OCI-LY1 (cell line): ENCODE results near the gene MED26.

Experiments
- H2AFZ ChIP-seq: fragments of 200-600 bp; sonication (generic), shearing (Covaris generic); 2 replicates; pipeline ENCODE4 v1.6.0; 2014; ENCODE audit warnings: antibody characterized with exemption, mild to moderate bottlenecking, low read length
- H3F3A ChIP-seq: fragments of 200-600 bp; sonication (generic), shearing (Covaris generic); 2 replicates; pipeline ENCODE4 v1.6.0; 2014; ENCODE audit warnings: mild to moderate bottlenecking, antibody characterized with exemption, low read length, moderate library complexity; ENCODE audit not compliant: insufficient read depth
- H3K27ac ChIP-seq: fragments of 200-600 bp; sonication (generic); 2 replicates; pipeline ENCODE4 v1.5.1; 2014; ENCODE audit warnings: low read length, mixed run types, mild to moderate bottlenecking, low read depth; ENCODE audit not compliant: poor library complexity, severe bottlenecking
- H3K27me3 ChIP-seq: fragments of 200-600 bp; sonication (generic); 2 replicates; pipeline ENCODE4 v1.6.0; 2014; ENCODE audit warnings: antibody characterized with exemption, mild to moderate bottlenecking, low read length, moderate library complexity; ENCODE audit not compliant: insufficient read depth
- H3K36me3 ChIP-seq: fragments of 200-600 bp; sonication (generic); 2 replicates; pipeline ENCODE4 v1.6.1; 2014; ENCODE audit warnings: mild to moderate bottlenecking, antibody characterized with exemption, low read length, moderate library complexity, mixed read lengths; ENCODE audit not compliant: insufficient read depth
- H3K4me1 ChIP-seq: fragments of 200-600 bp; sonication (generic); 2 replicates; pipeline ENCODE4 v1.5.1; 2014; ENCODE audit warnings: mild to moderate bottlenecking, low read length, moderate library complexity; ENCODE audit not compliant: insufficient read depth, severe bottlenecking
- H3K4me2 ChIP-seq: fragments of 200-600 bp; sonication (generic), shearing (Covaris generic); 2 replicates; pipeline ENCODE4 v1.6.1; 2014; ENCODE audit warnings: low read length
- H3K4me3 ChIP-seq: fragments of 200-600 bp; sonication (generic); 2 replicates; pipeline ENCODE4 v1.5.1; 2014; ENCODE audit warnings: low read length, low read depth, mild to moderate bottlenecking, mixed read lengths; ENCODE audit not compliant: poor library complexity, severe bottlenecking
- H3K79me2 ChIP-seq: fragments of 200-600 bp; shearing (Covaris generic); 2 replicates; pipeline ENCODE4 v1.6.1; 2016; ENCODE audit warnings: mixed run types, low read length, mixed read lengths; ENCODE audit not compliant: insufficient read depth
- H3K9ac ChIP-seq: fragments of 200-600 bp; sonication (generic), shearing (Covaris generic); 2 replicates; pipeline ENCODE4 v1.6.1; 2014; ENCODE audit warnings: mild to moderate bottlenecking, low read length, mixed read lengths
- H3K9me2 ChIP-seq: fragments of 200-600 bp; sonication (generic), shearing (Covaris generic); 2 replicates; pipeline ENCODE4 v1.6.1; 2014; ENCODE audit warnings: low read depth, mild to moderate bottlenecking, low read length, mixed read lengths
- H3K9me3 ChIP-seq: fragments of 200-600 bp; shearing (Covaris generic); 2 replicates; pipeline ENCODE4 v1.6.1; 2014; ENCODE audit warnings: low read length, mixed read lengths
- H4K20me1 ChIP-seq: fragments of 200-600 bp; sonication (generic), shearing (Covaris generic); 2 replicates; pipeline ENCODE4 v1.6.0; 2016; ENCODE audit warnings: mild to moderate bottlenecking, low read length; ENCODE audit not compliant: insufficient read depth
- EZH2 ChIP-seq: fragments of 200-600 bp; sonication (generic), shearing (Covaris generic); IDR thresholded peaks from 2 replicates; pipeline ENCODE4 v1.8.0; 2017; ENCODE audit warnings: borderline replicate concordance, mixed run types, mild to moderate bottlenecking, antibody characterized with exemption, low read length, moderate library complexity, mixed read lengths
- TF ChIP-seq, protein P1 (sequence below): fragments of 200-600 bp; sonication (generic), shearing (Covaris generic); IDR thresholded peaks from 2 replicates; pipeline ENCODE4 v1.5.1; 2017; ENCODE audit warnings: mild to moderate bottlenecking, antibody characterized with exemption, low read length, moderate library complexity, mixed read lengths

Gene MED26

DNA sequence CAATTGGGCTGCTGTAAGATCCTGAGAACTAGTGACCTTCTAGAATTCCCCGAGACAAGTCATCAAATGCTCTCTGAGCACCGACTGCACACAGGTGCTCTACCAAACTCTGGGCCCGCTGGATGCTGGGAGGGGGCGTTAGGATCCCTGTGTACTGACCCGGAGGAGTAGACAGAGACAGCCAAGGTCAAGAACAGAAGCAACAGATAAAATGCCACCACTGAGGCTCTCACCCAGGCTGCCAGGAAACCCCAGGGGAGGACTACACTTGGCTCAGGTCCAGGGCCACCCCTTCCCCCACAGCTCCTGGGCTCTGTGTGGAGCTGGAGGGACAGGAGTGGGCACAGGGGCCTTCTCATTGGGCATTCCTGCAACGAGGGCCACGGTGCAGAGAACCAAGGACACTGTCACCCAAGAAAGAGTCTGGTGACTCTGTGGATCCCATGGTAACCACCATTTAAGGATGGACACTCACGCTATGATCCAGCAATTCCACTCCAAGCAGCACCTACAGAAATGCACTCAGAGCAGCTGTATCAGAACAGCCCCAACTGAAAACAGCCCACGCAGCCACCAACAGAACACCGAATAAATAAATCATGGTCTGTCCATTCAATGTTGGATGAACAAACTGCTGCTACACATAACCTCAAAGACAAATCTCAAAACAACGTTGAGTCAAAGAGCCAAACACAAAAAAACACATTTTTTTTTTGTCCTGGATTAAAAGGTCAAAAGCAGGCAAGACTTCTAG lies 39.0 kb downstream of the MED26 start:
- peak overlapping the region; percentile 100 for H3K27ac ChIP-seq

DNA sequence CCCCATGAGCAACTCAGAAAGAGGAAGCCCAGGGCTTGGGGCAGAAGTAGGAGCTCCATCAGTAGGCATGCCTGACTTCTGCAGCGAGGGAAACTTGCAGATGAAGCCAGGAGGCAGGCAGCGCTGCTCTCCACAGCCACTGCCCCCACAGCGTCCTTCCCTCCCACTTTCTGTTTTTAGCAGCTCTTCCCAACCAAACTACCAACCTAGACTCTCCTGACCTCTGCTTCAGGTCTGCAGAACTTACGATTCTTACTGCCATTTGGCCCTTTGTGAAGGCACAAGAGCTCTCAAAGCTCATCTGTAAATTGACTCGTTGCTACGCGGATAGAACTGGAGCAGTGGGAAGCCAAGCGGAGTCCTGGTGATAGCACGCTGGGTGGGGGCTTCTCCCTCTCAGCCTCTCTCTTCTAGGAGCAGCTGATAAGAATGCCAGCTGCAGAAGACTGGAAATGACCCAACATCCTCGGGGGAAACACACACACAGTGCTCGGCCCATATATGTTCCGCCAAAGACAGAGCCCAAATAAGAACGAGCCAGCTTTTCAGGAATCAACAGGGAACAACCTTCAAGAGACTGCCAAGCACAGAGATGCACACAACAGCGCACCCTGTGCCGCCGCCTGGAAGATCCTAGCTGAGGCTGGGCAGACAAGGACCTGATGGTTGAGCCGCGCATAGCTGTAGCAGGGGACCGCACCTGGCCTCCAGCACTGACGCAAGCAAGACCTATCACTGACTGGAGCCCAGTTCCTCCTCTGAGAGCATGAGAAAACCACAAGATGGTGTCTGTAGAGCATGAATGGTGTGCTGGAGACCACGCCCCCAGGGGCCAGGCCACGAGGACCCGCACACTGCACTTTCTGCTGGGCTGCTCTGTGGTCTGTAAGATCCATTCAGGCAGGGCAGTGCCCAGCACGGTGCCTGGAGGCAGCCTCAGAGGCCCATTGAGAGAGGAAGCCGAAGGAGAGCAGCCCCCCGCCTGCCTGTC lies 39.9 kb downstream of the MED26 start:
- no peaks in the 10 kb centered on the region for H3K9me2 ChIP-seq
- peaks cover 28% of the 10 kb centered on the region for H3K79me2 ChIP-seq
- peak overlapping the region; percentile 100 for H3K27ac ChIP-seq
- H3K4me3 ChIP-seq, result peak overlapping the region; percentile 72
- no peak overlapping the region for H2AFZ ChIP-seq
- no peaks in the 10 kb centered on the region; the same call in 1 of the 2 replicates for H3F3A ChIP-seq
- H4K20me1 ChIP-seq, result no peaks in the 10 kb centered on the region
- no peaks in the 10 kb centered on the region for H3K36me3 ChIP-seq
- no peaks in the 10 kb centered on the region for H3K9me3 ChIP-seq
- no peaks in the 10 kb centered on the region for H3K27me3 ChIP-seq
- TF ChIP-seq EZH2, result no peak
- TF ChIP-seq, protein P1, sequence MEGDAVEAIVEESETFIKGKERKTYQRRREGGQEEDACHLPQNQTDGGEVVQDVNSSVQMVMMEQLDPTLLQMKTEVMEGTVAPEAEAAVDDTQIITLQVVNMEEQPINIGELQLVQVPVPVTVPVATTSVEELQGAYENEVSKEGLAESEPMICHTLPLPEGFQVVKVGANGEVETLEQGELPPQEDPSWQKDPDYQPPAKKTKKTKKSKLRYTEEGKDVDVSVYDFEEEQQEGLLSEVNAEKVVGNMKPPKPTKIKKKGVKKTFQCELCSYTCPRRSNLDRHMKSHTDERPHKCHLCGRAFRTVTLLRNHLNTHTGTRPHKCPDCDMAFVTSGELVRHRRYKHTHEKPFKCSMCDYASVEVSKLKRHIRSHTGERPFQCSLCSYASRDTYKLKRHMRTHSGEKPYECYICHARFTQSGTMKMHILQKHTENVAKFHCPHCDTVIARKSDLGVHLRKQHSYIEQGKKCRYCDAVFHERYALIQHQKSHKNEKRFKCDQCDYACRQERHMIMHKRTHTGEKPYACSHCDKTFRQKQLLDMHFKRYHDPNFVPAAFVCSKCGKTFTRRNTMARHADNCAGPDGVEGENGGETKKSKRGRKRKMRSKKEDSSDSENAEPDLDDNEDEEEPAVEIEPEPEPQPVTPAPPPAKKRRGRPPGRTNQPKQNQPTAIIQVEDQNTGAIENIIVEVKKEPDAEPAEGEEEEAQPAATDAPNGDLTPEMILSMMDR, result peak; percentile 28; the same call in 1 of the 2 replicates
- peak overlapping the region; percentile 72 for H3K4me2 ChIP-seq
- peaks cover 99% of the 10 kb centered on the region for H3K4me1 ChIP-seq
- peak overlapping the region; percentile 92 for H3K9ac ChIP-seq

More for the DNA sequence above, 39.0 kb downstream of the MED26 start:
- Histone ChIP-seq H3K9me2 (no peaks in the 10 kb centered on the region), H3K4me1 (peaks cover 99% of the 10 kb centered on the region), H3F3A (no peaks in the 10 kb centered on the region; the same call in 1 of the 2 replicates), H3K9me3 (no peaks in the 10 kb centered on the region), H3K27me3 (no peaks in the 10 kb centered on the region), H3K4me2 (peak overlapping the region; percentile 72), H3K36me3 (no peaks in the 10 kb centered on the region), H3K9ac (peak overlapping the region; percentile 92), H2AFZ (no peak overlapping the region), H3K79me2 (peaks cover 27% of the 10 kb centered on the region), H4K20me1 (no peaks in the 10 kb centered on the region), H3K4me3 (peak overlapping the region; percentile 72)
- TF ChIP-seq, protein P1, result no peak
- no peak for TF ChIP-seq EZH2

DNA sequence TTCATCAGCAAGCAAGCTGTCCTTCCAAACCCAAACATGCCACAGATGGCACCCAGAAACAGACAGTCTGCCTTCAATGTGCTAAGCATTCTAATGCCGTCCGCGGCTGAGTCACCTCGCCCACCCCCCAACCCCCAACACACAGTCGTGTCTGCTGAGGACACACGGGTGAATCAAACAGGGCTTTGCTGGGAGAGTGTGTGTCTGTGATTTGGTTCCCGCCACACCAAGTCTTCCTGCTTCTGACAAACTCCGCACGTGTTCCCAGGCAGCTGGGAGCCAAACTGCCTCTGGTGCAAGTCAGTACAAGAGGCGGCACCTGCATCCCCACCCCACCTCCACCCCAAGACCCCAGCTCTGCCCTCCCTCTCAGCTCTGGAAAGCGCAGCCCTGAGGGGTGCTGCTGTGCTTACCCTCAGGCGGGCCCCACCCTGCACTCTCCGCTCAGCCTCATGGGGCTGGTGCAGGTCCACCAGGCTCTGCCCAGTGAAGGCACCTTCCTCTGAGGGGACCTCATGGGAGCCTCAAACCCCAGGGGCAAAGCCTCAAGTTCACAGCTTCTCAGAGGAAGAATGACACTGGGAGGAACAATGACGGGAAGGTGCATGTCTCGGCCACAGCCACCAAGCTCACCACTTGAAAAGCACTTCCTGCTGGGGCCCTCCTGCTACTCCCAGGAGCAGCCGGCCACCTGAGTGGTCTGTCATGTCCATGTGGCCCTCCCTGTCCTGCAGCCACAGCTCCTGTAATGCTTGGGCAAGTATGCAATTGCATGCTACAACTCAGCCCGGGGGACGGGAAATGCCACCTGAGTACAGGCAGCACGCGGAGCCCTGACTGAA lies 40.8 kb downstream of the MED26 start:
- TF ChIP-seq EZH2, result no peak
- TF ChIP-seq, protein P1, result no peak
- H3K36me3 ChIP-seq, result no peaks in the 10 kb centered on the region
- H3K79me2 ChIP-seq, result peaks cover 29% of the 10 kb centered on the region
- no peak overlapping the region for H2AFZ ChIP-seq
- no peaks in the 10 kb centered on the region; the same call in 1 of the 2 replicates for H3F3A ChIP-seq
- H4K20me1 ChIP-seq, result no peaks in the 10 kb centered on the region
- peak overlapping the region; percentile 72 for H3K4me2 ChIP-seq
- H3K9me3 ChIP-seq, result no peaks in the 10 kb centered on the region
- peak overlapping the region; percentile 100 for H3K27ac ChIP-seq
- no peaks in the 10 kb centered on the region for H3K9me2 ChIP-seq
- H3K9ac ChIP-seq, result peak overlapping the region; percentile 92
- H3K27me3 ChIP-seq, result no peaks in the 10 kb centered on the region
- H3K4me3 ChIP-seq, result peak overlapping the region; percentile 72
- peaks cover 99% of the 10 kb centered on the region for H3K4me1 ChIP-seq
